ENCODE results near the gene VNN1.

DNA sequence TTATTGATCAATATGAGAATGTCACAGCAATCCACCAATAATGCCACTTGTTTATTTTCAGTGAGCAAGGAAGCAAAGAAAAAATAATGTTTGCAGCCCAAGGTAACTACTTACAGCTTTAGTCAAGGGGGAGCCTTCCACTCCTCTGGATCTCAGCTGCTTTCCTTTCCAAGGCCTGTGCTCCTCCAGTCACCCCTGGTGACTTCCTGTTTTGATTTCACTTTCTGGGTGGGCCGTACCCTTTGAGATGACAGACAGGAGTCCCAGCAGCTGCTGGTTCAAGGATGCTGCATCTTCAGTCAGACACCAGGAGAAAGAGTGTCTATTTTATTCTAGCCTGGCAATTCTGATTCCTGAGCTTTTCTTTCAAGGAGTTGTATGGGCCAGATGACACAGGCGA is 49.4 kb upstream of the VNN1 start:
- TF ChIP-seq CTCF (conservative IDR thresholded peaks at IDR 0.05) (no peak), ZFX (IDR thresholded peaks at IDR 0.05) (no peak)

All from C4-2B (cell line).